ENCODE measurements around the gene PCBD1.

PCBD1 gene

GRCh38 chr10:70893227-70894006 is 5.1 kb upstream of the PCBD1 start:
- Histone ChIP-seq H3K36me3 (no peaks in the 10 kb centered on the region), H3K4me3 (ENCODE audit: low read depth, low read length) (no peak overlapping the region)
- no peak for DNase-seq

GRCh38 chr10:70892631-70893030 is 4.3 kb upstream of the PCBD1 start:
- Histone ChIP-seq H3K4me3 (ENCODE audit: low read depth, low read length) (no peak overlapping the region), H3K36me3 (no peaks in the 10 kb centered on the region), H3K27ac (no peak overlapping the region), H3K27me3 (ENCODE audit: insufficient read depth, low read depth, severe bottlenecking) (no peaks in the 10 kb centered on the region), H3K9me3 (ENCODE audit: severe bottlenecking) (peaks cover 6% of the 10 kb centered on the region)
- no peak for DNase-seq
- no peak for TF ChIP-seq CTCF (IDR thresholded peaks at IDR 0.05; ENCODE audit: low read depth, low read length)

More at GRCh38 chr10:70893227-70894006, 5.1 kb upstream of the PCBD1 start:
- no peaks in the 10 kb centered on the region for H3K27me3 ChIP-seq (ENCODE audit: insufficient read depth, low read depth, severe bottlenecking)
- TF ChIP-seq CTCF (IDR thresholded peaks at IDR 0.05; ENCODE audit: low read depth, low read length), result 0 out of 2 replicates have a peak, but pooled peaks have one; percentile 2
- peaks cover 6% of the 10 kb centered on the region for H3K9me3 ChIP-seq (ENCODE audit: severe bottlenecking)
- no peak overlapping the region for H3K27ac ChIP-seq

GRCh38 chr10:70891627-70892026 is 3.3 kb upstream of the PCBD1 start:
- no peak for DNase-seq
- Histone ChIP-seq H3K4me3 (ENCODE audit: low read depth, low read length) (no peak overlapping the region), H3K27ac (peak overlapping the region; percentile 66), H3K36me3 (no peaks in the 10 kb centered on the region; the same call in 1 of the 2 replicates), H3K27me3 (ENCODE audit: insufficient read depth, low read depth, severe bottlenecking) (no peaks in the 10 kb centered on the region), H3K9me3 (ENCODE audit: severe bottlenecking) (peaks cover 6% of the 10 kb centered on the region)
- TF ChIP-seq CTCF (IDR thresholded peaks at IDR 0.05; ENCODE audit: low read depth, low read length), result no peak

- Histone ChIP-seq H3K27ac (peak overlapping the region; percentile 66), H3K9me3 (ENCODE audit: severe bottlenecking) (peaks cover 6% of the 10 kb centered on the region), H3K4me3 (ENCODE audit: low read depth, low read length) (no peak overlapping the region), H3K27me3 (ENCODE audit: insufficient read depth, low read depth, severe bottlenecking) (no peaks in the 10 kb centered on the region), H3K36me3 (peaks cover 6% of the 10 kb centered on the region)
- no peak for TF ChIP-seq CTCF (IDR thresholded peaks at IDR 0.05; ENCODE audit: low read depth, low read length)
- peak; percentile 88 for DNase-seq
Measured at GRCh38 chr10:70890917-70891431, 2.6 kb upstream of the PCBD1 start.

- H3K4me3 ChIP-seq (ENCODE audit: low read depth, low read length), result no peak overlapping the region
- H3K27ac ChIP-seq, result peak overlapping the region; percentile 2; the same call in 1 of the 2 replicates
Measured at GRCh38 chr10:70889291-70889690, 926 bp upstream of the PCBD1 start.

More at GRCh38 chr10:70889291-70889690, 926 bp upstream of the PCBD1 start:
- H3K9me3 ChIP-seq (ENCODE audit: severe bottlenecking), result peaks cover 3% of the 10 kb centered on the region
- DNase-seq, result no peak
- H3K27me3 ChIP-seq (ENCODE audit: insufficient read depth, low read depth, severe bottlenecking), result no peaks in the 10 kb centered on the region
- H3K36me3 ChIP-seq, result peaks cover 22% of the 10 kb centered on the region
- no peak for TF ChIP-seq CTCF (IDR thresholded peaks at IDR 0.05; ENCODE audit: low read depth, low read length)

Data from WERI-Rb-1 (cell line).